ENCODE results near the gene ADAMTSL1. TPM values are rescaled to one million over a fixed set of nuclear protein-coding genes. Genes with fewer than 3 reads are reported as not detected.

The ADAMTSL1 gene
- total and polyA plus RNA-seq, 9 of the 15 experiments (the other 6 are each of a cell fraction or from before 2014, with no cell fraction given), result 0.01 TPM; not detected in 8

DNA sequence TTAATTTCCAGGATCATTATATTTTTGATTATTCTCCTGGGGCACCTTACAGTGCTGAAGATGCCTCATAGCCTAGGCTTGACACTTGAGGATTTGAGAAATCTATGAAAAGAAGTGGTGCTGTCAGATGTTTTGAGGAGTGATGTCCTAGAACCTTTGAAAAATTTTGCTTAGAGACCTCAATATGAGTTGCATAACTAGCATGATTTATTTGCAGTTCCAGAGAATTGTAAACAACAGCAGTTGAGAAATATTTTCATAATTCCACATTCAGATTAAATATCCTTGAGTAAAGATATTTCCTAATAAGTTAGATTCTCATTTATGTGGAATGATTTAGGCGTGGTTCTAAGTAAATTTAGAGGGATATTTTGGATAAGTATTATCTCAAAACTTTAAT is 225.8 kb downstream of the ADAMTSL1 start:
- Histone ChIP-seq H3K9ac (ENCODE audit: insufficient read depth in 1 of 2, low read depth in 2 of 2, low read length in 2 of 2) (no peak overlapping the region), H3K4me3 (no peak overlapping the region), H3K9me3 (replicated peaks; ENCODE audit: control insufficient read depth, insufficient read depth, low read depth, low read length) (no peaks in the 10 kb centered on the region), H3K4me2 (ENCODE audit: insufficient read depth, low read length) (no peak overlapping the region), H3K4me1 (replicated peaks in 1 of 2; ENCODE audit: control insufficient read depth in 2 of 2, insufficient read depth in 2 of 2, low read length in 2 of 2) (no peaks in the 10 kb centered on the region), H3K79me2 (ENCODE audit: control insufficient read depth, insufficient read depth, low read length) (no peaks in the 10 kb centered on the region), H4K20me1 (replicated peaks; ENCODE audit: control insufficient read depth, insufficient read depth, low read length) (no peaks in the 10 kb centered on the region), H3K9me1 (ENCODE audit: control insufficient read depth, insufficient read depth, low read length) (no peaks in the 10 kb centered on the region), H2AFZ (ENCODE audit: low read depth, low read length) (no peak overlapping the region), H3K36me3 (ENCODE audit: control insufficient read depth, insufficient read depth, low read length) (no peaks in the 10 kb centered on the region), H3K27me3 (ENCODE audit: control insufficient read depth in 2 of 2, insufficient read depth in 2 of 2, low read length in 2 of 2) (no peaks in the 10 kb centered on the region), H3K27ac (ENCODE audit: extremely low read depth, low read depth, low read length) (no peak overlapping the region)
- ATAC-seq, result no peak
- BruUV-seq (replicated peaks), result no TSS peak
- CTCF ChIA-PET (ENCODE audit: low intra/inter-chr PET ratio), result no interaction called here
- FAIRE-seq, result no peak
- no peak for DNase-seq (ENCODE audit: extremely low read depth in 1 of 4, low spot score in 3 of 4)
- intact Hi-C loops (cut with micrococcal nuclease), result no loop called here
- no peak for TF ChIP-seq MECOM (CRISPR knock-in tag; IDR thresholded peaks at IDR 0.05)
- TF ChIP-seq NUFIP1 (IDR thresholded peaks at IDR 0.05; ENCODE audit: partially characterized antibody), result no peak
- no peak for TF ChIP-seq RBFOX2 (IDR thresholded peaks at IDR 0.05; ENCODE audit: low read depth, low read length)
- no peak for TF ChIP-seq RB1 (IDR thresholded peaks at IDR 0.05; ENCODE audit: low read depth)
- TF ChIP-seq SIX5 (IDR thresholded peaks at IDR 0.05; ENCODE audit: borderline replicate concordance in 1 of 2, insufficient read depth in 1 of 2, low read depth in 1 of 2, low read length in 2 of 2), result no peak
- TF ChIP-seq, protein P1, sequence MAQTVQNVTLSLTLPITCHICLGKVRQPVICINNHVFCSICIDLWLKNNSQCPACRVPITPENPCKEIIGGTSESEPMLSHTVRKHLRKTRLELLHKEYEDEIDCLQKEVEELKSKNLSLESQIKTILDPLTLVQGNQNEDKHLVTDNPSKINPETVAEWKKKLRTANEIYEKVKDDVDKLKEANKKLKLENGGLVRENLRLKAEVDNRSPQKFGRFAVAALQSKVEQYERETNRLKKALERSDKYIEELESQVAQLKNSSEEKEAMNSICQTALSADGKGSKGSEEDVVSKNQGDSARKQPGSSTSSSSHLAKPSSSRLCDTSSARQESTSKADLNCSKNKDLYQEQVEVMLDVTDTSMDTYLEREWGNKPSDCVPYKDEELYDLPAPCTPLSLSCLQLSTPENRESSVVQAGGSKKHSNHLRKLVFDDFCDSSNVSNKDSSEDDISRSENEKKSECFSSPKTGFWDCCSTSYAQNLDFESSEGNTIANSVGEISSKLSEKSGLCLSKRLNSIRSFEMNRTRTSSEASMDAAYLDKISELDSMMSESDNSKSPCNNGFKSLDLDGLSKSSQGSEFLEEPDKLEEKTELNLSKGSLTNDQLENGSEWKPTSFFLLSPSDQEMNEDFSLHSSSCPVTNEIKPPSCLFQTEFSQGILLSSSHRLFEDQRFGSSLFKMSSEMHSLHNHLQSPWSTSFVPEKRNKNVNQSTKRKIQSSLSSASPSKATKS (CRISPR knock-in tag; IDR thresholded peaks at IDR 0.05), result no peak
- TF ChIP-seq ETV5 (CRISPR knock-in tag; IDR thresholded peaks at IDR 0.05; ENCODE audit: low read depth), result no peak
- in situ Hi-C loops (cut with MboI), result no loop called here
- 8% methylated on average over 1 of the region's 1 CpG for WGBS (ENCODE audit: insufficient coverage, low coverage, missing lambda C conversion rate)
- POLR2A ChIA-PET, result no interaction called here

All from K562 (cell line).